Activated T-cell treated with anti-CD3 and anti-CD28 coated beads, Interleukin-2, amount 50 U/mL, for 72 hours (primary cell): ENCODE results near the gene C1orf50. TPM values are rescaled to one million over a fixed set of nuclear protein-coding genes. Genes with fewer than 3 reads are reported as not detected.

Source experiments
- ATAC-seq, 2 donors: fragments of 150-1000 bp; cut with Tn5 transposase; replicated peaks in 1 of 2; 2 replicates each; pipeline ENCODE4 v1.10.0; 2021; ENCODE audit warnings: moderate library complexity in 2 of 2, mild to moderate bottlenecking in 1 of 2
- DNase-seq, 2 donors: peaks; one replicate each; pipeline ENCODE4 v3.0.0; 2021 to 2022; ENCODE audit warnings: mixed read lengths in 1 of 2
- H3K27ac Mint-ChIP-seq: one replicate; pipeline ENCODE4 v1.8.0; 2022; ENCODE audit warnings: mild to moderate bottlenecking, moderate library complexity, mixed read lengths
- H3K27me3 Mint-ChIP-seq: one replicate; pipeline ENCODE4 v1.8.0; 2022; ENCODE audit warnings: low read depth, mixed read lengths
- H3K36me3 Mint-ChIP-seq, 2 donors: one replicate each; pipeline ENCODE4 v1.8.0; 2022; ENCODE audit warnings: mixed read lengths in 2 of 2, mild to moderate bottlenecking in 1 of 2; ENCODE audit not compliant: insufficient read depth in 2 of 2
- H3K4me1 Mint-ChIP-seq: one replicate; pipeline ENCODE4 v1.8.0; 2022; ENCODE audit warnings: low read depth, mixed read lengths
- H3K4me3 Mint-ChIP-seq, 2 donors: one replicate each; pipeline ENCODE4 v1.8.0; 2022; ENCODE audit warnings: mild to moderate bottlenecking in 2 of 2, mixed read lengths in 2 of 2, moderate library complexity in 2 of 2
- H3K9me3 Mint-ChIP-seq, 2 donors: one replicate each; pipeline ENCODE4 v1.8.0; 2022; ENCODE audit warnings: mixed read lengths in 2 of 2
- total RNA-seq, 2 donors: library from RNA; stranded (reverse); gene quantifications; one replicate each; pipeline ENCODE4 v1.2.3, GENCODE V29; 2022

C1orf50 gene
- total RNA-seq, 2 donors from 2014 or later, result 11.7 to 12.2 TPM

DNA sequence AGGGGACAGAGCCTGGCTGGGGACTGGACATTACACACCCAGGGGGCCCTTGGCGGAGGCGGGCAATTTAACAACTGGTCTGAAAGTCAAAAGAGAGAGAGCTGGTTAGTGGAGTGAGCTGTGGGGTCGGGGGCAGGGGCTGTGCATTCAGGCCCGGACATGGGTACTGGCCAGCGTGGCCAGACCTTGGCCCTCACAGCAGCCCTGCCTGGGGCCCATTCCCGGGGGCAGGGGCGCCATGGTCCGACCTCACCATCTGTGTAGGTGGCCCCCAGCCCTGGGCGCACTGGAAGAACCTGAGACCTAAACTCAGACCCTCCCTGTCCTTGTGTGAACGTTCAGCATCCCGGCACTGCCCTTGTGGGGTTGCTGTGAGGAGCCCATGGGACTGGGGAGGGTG lies 32.0 kb upstream of the C1orf50 start:
- no peak overlapping the region for H3K27ac Mint-ChIP-seq
- no peaks in the 10 kb centered on the region for H3K36me3 Mint-ChIP-seq
- DNase-seq, result no peak
- ATAC-seq, result no peak
- H3K4me3 Mint-ChIP-seq, result no peak overlapping the region
- H3K27me3 Mint-ChIP-seq, result no peaks in the 10 kb centered on the region
- peaks cover 16% of the 10 kb centered on the region for H3K4me1 Mint-ChIP-seq
- no peaks in the 10 kb centered on the region for H3K9me3 Mint-ChIP-seq

DNA sequence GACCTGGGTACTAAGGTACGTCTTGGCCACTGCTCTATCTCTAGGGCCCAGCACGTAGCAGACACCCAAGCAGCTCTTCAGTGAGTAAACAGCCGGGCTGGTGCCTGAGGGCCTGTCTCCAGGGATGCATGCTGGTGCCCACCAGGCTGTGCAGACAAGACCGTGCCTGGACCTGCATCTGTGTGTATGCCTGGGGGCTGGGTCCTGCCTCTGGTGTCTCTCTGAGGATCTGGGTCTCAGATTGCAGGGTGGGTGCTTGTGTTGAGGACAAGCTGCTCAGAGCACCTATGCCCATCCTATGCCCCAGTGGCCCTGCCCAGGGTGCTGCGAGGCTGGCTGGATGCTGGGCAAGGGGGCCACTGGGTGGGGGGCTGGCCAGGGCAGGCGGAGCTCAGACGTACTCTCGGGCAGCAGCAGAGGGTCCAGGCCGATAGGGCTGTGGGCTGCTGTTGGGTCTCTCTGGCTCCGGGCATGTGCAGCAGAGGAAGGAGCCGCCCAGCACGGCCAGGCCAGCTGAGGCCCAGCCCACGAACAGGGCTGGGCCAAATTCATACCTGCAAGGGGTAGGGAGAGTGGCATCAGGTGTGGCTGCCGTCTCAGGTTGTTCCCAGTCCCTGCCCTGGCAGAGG lies 31.5 kb upstream of the C1orf50 start:
- H3K9me3 Mint-ChIP-seq, result no peaks in the 10 kb centered on the region
- no peak overlapping the region for H3K27ac Mint-ChIP-seq
- ATAC-seq (no peak), DNase-seq (no peak)
- peaks cover 16% of the 10 kb centered on the region for H3K4me1 Mint-ChIP-seq
- no peaks in the 10 kb centered on the region for H3K27me3 Mint-ChIP-seq
- H3K36me3 Mint-ChIP-seq, result no peaks in the 10 kb centered on the region
- no peak overlapping the region for H3K4me3 Mint-ChIP-seq

DNA sequence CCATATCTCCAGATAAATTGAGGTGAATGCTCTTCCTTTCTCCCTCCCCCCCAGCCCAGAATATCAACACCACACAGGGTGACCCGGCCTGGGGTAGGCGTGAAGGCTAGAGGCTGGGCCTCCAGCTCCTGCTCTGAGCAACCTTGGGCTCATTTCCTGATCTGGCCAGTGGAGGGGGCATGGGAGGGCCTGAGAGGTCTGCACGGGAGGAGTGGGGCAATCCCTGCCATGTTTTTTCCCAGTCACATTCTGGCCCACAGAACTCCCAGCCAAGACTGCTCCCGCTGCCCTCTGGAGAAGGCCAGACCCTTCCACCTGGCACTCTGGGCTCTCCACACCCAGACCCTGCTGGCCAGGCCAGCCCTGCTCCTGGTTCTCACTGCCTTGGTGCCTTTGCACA lies 30.9 kb upstream of the C1orf50 start:
- H3K27ac Mint-ChIP-seq, result no peak overlapping the region
- ATAC-seq (no peak), DNase-seq (no peak)
- no peaks in the 10 kb centered on the region for H3K27me3 Mint-ChIP-seq
- H3K4me3 Mint-ChIP-seq, result no peak overlapping the region
- H3K9me3 Mint-ChIP-seq, result no peaks in the 10 kb centered on the region
- peaks cover 11% of the 10 kb centered on the region for H3K4me1 Mint-ChIP-seq
- H3K36me3 Mint-ChIP-seq, result no peaks in the 10 kb centered on the region

DNA sequence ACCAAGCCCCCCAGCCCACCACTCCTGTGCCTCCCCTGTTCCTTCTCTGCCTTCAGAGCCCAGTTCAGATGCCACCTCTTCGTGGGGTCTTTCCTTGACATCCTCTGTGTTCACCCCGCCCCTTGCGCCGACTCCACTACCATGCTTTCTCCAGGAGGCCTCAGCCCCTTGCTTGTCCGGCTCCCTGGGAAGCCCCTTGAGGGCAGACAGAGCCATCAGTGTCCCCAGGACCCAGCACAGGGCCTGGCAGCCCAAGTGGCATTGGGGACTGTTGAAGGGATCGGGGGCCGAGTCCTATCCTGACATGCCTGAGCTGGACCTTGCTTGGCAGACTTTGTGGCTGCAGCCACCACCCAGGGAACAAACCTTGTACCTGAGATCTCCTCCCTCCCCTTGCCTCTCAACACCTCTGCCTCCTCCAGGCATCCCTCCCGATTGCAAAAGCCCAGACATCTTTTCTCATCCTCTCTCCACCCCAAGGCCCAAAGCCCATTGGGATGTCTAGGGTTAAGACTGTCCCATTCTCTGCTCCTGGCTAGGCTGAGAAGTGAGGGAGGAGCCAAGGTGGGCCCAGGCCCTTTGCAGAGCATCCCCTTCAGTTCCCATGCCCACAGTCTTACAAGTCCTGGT lies 30.4 kb upstream of the C1orf50 start:
- Mint-ChIP-seq H3K27ac (no peak overlapping the region), H3K4me3 (no peak overlapping the region)

DNA sequence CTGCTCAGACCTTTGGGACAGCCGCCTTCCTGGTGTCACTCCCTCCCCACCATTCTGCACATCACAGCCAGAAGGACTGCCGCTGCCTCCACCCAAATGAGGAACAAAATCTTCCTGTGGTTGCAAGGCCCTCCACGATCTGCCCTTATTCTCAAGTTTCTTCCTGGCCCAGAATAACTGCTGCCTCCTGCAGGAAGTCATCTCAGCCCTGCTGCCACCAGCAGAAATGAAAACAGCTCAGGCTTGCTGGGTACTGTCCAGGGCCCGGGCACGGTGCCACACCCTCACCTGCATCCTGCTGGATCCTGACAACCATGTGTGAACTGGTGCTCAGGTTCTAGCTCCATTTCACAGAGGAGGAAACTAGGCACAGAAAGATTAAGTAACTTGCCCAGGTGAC lies 29.8 kb upstream of the C1orf50 start:
- H3K36me3 Mint-ChIP-seq, result no peaks in the 10 kb centered on the region

More for the DNA sequence above, 30.4 kb upstream of the C1orf50 start:
- no peak for ATAC-seq
- no peaks in the 10 kb centered on the region for H3K27me3 Mint-ChIP-seq
- no peaks in the 10 kb centered on the region for H3K36me3 Mint-ChIP-seq
- DNase-seq, result no peak
- peaks cover 11% of the 10 kb centered on the region for H3K4me1 Mint-ChIP-seq
- H3K9me3 Mint-ChIP-seq, result no peaks in the 10 kb centered on the region

DNA sequence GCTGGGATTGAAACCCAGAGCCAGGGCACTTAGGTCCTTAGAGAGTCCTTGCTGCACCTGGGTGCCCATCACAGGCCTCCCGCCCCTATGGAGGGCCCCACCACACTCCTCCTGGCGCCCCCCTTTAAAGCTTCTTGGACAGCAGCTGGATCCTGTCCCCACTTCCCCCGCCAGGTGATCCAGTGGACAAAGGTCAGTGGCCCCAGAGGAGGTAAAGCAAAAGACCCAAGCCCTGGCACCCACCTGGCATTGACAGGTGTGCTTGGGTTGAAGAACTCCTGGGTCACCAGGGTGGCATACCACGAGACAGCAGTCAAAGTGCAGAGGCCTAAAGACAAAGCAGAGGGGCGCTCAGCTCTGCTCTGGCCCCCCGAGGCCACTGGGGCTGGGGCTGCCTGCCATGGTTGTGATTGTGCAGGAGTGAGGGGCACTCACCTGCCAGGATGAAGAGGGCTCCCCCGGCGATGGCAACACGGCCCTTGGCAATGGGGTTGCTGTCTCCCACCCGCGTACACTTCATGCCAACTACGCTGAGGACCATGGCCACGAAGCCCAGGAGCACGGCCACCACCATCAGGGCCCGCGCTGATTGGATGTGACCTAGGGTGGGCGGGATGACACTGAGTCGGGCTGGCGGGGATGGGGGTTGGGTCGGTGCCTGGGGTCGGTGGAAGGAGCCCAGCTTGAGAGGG lies 28.9 kb upstream of the C1orf50 start:
- no peaks in the 10 kb centered on the region for H3K27me3 Mint-ChIP-seq
- ATAC-seq (no peak), DNase-seq (no peak)
- H3K9me3 Mint-ChIP-seq, result no peaks in the 10 kb centered on the region
- no peak overlapping the region for H3K4me3 Mint-ChIP-seq
- peaks cover 11% of the 10 kb centered on the region for H3K4me1 Mint-ChIP-seq
- H3K36me3 Mint-ChIP-seq, result no peaks in the 10 kb centered on the region
- no peak overlapping the region for H3K27ac Mint-ChIP-seq

More for the DNA sequence above, 29.8 kb upstream of the C1orf50 start:
- Mint-ChIP-seq H3K27me3 (no peaks in the 10 kb centered on the region), H3K27ac (no peak overlapping the region), H3K4me1 (peaks cover 11% of the 10 kb centered on the region), H3K4me3 (no peak overlapping the region), H3K9me3 (no peaks in the 10 kb centered on the region)
- DNase-seq (no peak), ATAC-seq (no peak)

DNA sequence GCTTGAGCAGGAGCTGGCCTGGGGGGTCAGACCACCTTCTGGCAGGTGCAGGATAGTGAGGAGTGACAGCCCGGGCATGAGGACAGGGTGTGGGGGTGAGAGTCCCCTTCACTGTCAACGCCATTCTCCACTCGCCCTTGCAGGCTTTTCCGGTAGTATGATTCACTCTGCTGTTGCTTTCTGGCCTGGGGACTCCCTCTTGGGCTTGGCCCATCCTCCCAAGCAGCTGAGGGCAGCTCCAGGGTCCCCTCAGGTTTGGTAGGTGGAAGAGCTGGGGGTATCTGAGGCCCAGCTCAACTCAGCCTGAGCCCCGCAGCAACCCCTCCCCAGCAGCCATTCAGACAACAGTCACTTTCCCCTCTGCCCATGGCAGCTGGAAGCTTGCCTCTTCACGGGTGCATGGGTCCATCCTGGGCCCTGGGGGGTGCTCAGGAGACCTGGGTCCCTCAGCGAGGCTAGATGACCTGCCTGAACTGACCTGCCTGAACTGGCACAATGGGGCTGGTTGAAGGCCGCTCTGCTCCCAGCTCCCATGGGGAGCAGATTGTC lies 28.3 kb upstream of the C1orf50 start:
- no peak for DNase-seq
- H3K36me3 Mint-ChIP-seq, result no peaks in the 10 kb centered on the region
- H3K9me3 Mint-ChIP-seq, result no peaks in the 10 kb centered on the region
- no peak overlapping the region for H3K27ac Mint-ChIP-seq
- H3K4me3 Mint-ChIP-seq, result no peak overlapping the region
- H3K4me1 Mint-ChIP-seq, result peaks cover 11% of the 10 kb centered on the region
- no peak for ATAC-seq
- no peaks in the 10 kb centered on the region for H3K27me3 Mint-ChIP-seq

DNA sequence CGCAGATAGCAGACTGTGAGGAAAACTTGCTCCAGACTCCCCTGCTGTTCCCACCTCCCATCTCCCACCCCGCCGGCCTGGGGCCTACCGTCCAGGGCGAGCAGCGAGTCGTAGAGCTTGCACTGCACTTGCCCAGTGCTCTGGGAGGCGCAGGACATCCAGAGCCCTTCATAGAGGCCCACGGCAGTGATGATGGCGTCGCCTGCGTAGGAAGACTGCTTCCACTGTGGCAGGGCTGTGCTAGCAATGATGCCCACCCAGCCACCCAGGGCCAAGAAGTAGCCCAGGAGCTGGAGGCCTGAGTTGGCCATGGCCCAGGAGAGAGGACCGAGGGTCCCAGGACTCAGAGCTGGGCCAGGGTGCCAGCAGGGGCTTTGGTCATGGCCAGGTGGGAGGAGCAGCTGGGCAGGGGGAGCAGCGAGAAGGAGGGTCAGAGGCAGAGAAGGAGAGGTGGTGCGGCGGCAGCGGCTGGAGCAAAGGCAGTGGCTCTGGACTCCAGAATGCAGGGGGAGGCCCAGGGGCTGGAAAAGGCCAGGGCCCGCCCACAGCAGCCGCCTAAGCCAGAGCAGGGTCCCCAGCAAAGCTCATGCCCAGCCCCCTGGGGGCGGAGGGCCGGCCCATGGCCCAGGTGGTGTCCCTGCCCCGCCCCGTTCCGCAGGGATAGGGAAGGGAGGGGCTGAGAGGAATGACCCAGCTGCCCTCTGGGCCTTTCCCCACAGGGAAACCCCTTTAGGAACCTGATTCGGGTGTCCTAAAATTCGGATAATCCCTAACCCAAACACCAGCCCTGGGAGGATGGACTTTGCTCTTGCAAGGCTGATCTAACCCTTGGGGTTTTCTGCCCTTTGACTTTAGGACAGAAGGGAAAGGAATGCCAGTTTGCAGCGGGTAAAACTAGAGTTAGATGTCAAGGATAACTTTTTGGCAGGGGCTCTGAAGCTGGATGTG lies 27.0 kb upstream of the C1orf50 start, which contains the start of gene CLDN19:
TSS of gene CLDN19 (minus strand) at position 484 of the 948 bp plus-strand sequence. CDS start at position 311, 173 bp downstream.
- Mint-ChIP-seq H3K4me1 (peaks cover 11% of the 10 kb centered on the region), H3K27me3 (no peaks in the 10 kb centered on the region), H3K9me3 (no peaks in the 10 kb centered on the region), H3K36me3 (no peaks in the 10 kb centered on the region), H3K4me3 (no peak within 1 kb of the TSS), H3K27ac (no peak within 1 kb of the TSS)
- DNase-seq (no peak), ATAC-seq (no peak)

DNA sequence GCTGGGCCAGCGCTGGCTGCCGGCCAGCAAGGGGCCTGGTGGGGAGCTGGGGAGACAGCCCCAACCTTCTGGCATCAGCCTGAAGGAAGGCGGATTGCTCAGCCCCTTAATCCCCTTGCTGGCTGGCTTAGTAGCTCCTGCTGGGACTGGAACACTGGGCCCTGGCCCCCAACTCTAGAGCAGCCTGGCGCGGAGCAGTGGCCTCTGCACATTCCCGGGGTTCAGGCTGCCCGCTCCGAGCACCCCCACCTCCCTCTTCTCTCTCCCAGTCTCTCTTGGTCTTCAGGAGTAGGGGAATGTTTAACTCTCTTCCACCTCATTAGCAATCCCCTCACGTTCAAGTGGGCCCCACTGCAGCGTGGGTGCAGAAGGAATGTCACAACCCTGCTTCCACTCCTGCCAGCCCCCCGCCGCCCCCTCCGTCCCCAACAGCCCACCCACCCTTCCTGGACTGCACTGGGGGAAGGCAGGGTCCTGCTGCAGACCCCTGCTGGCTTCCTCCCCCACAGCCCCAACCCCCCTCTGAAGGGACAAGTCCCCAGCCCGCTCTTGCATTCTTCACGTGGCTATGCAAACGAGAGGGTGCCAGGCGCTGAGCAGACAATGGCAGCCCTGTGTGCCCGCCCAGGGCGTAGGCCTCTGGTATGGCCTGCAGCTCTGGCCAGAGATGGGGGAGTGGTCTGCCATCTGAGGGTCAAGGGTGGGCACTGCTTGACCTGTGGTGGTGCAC lies 26.0 kb upstream of the C1orf50 start:
- Mint-ChIP-seq H3K4me1 (peaks cover 11% of the 10 kb centered on the region), H3K27ac (no peak overlapping the region), H3K36me3 (no peaks in the 10 kb centered on the region), H3K9me3 (no peaks in the 10 kb centered on the region), H3K4me3 (no peak overlapping the region), H3K27me3 (no peaks in the 10 kb centered on the region)
- DNase-seq (no peak), ATAC-seq (no peak)

DNA sequence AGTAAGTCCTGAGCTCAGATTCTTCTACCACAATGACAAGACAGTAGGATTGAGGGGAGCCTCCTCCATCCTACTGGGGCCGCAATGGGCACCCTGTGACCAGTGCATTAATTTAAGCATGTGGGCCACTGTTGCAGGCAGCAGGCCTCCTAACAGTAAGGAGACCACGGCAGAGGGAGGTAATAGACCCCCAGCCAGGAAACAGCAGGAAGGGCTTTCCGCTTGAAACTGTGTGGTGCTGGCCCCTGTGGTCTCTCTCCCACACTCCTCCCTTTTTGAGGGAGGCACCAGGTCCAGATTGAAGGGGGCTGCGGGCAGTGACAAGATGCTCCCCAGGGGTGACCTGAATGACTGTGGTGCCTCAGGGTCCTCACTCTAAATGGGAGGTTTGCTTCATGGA lies 25.3 kb upstream of the C1orf50 start:
- Mint-ChIP-seq H3K4me3 (no peak overlapping the region), H3K27me3 (no peaks in the 10 kb centered on the region), H3K4me1 (peaks cover 9% of the 10 kb centered on the region), H3K9me3 (no peaks in the 10 kb centered on the region), H3K36me3 (no peaks in the 10 kb centered on the region), H3K27ac (no peak overlapping the region)
- ATAC-seq (no peak), DNase-seq (no peak)

DNA sequence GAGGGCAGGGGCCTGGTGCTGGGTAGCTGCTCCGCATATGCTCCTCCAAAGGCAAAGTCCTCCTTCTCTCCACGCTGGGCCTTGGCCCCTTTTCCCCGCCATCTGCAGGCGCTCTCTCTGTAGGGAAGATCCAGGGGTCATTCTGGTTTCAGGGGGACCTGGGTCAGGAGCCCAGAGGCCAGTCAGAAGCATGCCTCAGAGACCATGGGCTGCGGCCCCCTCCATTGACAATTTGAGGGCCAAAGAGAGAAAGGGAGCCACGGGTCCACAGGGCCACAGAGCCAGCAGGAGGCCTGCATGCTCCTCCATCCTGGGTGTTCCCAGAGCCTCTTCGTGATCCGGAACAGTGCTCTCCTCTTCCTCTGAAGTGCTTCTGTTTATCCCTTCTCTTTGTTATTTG lies 24.9 kb upstream of the C1orf50 start:
- H3K27ac Mint-ChIP-seq, result no peak overlapping the region
- DNase-seq (no peak), ATAC-seq (no peak)
- no peak overlapping the region for H3K4me3 Mint-ChIP-seq
- H3K36me3 Mint-ChIP-seq, result no peaks in the 10 kb centered on the region
- H3K27me3 Mint-ChIP-seq, result no peaks in the 10 kb centered on the region
- H3K9me3 Mint-ChIP-seq, result no peaks in the 10 kb centered on the region
- peaks cover 5% of the 10 kb centered on the region for H3K4me1 Mint-ChIP-seq

DNA sequence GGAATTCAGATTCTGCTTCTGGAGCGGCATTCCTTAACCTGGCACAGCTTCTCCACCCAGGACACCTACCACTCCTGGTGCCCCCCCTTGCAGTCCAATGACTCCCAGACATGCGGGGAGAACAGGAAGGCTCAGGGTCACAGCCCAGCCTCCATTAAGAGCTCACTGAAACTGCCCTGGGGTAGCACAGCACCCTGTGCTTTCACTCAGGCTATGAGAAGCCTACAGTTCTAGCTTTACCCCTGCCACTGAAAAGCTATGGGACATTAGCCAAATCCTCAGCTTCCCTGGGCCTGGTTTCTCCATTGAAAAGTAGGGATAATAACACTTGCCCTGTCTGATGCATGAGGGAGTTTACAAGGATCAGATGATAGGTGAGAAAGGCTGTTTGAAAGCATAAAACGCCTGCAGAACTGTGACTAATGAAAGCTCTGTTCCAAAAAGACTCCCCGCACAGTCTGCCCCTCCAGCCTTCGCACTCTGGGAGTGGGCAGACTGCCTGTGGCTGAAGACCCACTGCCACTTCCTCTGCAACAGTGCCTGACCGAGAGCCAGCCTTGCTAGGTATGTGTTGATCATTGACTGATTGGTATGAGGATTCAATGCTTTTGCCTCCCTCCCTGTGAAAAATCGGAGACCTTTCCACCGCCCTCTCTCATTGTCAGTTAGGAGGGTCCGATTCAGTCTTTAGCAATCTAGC lies 24.3 kb upstream of the C1orf50 start:
- no peak overlapping the region for H3K4me3 Mint-ChIP-seq
- no peak for ATAC-seq
- H3K4me1 Mint-ChIP-seq, result no peaks in the 10 kb centered on the region

More for the DNA sequence above, 24.3 kb upstream of the C1orf50 start:
- Mint-ChIP-seq H3K9me3 (no peaks in the 10 kb centered on the region), H3K27ac (no peak overlapping the region), H3K36me3 (no peaks in the 10 kb centered on the region), H3K27me3 (no peaks in the 10 kb centered on the region)
- no peak for DNase-seq
